GM10248 (cell line): ENCODE measurements around the gene HPS4.

Experiments used
- CTCF ChIA-PET: fragments of 300-600 bp; sonication (Branson Sonifier 250); formaldehyde crosslinking; extraction: SDS; loops from one replicate; lab custom pipeline; 2021; ENCODE audit warnings: antibody characterized with exemption; lab: Yijun Ruan, JAX
- POLR2A ChIA-PET: fragments of 350-650 bp; sonication (Branson Sonifier 250); formaldehyde crosslinking; extraction: SDS; loops from one replicate; lab custom pipeline; 2020; ENCODE audit warnings: antibody characterized with exemption; lab: Yijun Ruan, JAX
- DNase-seq: peaks from one replicate; pipeline ENCODE4 v3.0.0; 2012; ENCODE audit errors: extremely low spot score
- CTCF ChIP-seq: IDR thresholded peaks from 2 replicates; pipeline ENCODE4 v1.5.1; 2012; ENCODE audit warnings: mild to moderate bottlenecking, low read depth; ENCODE audit errors: extremely low read depth, missing control alignments, control extremely low read depth

Gene HPS4

GRCh38 chr22:26418620-26419019 is 65.0 kb downstream of the HPS4 start:
- POLR2A ChIA-PET: no interaction called here
- no peak for TF ChIP-seq CTCF
- CTCF ChIA-PET: interaction anchor here (2.2 kb wide), 1 partner anchor 8 kb away, joined by 7 read pairs; no protein-coding TSS in a partner anchor
- no peak for DNase-seq

GRCh38 chr22:26417406-26417805 is 66.2 kb downstream of the HPS4 start:
- ChIA-PET POLR2A (no interaction called here), CTCF (no interaction called here)
- TF ChIP-seq CTCF: no peak
- DNase-seq: no peak

GRCh38 chr22:26416670-26417276 is 66.8 kb downstream of the HPS4 start:
- no peak for TF ChIP-seq CTCF
- ChIA-PET POLR2A (no interaction called here), CTCF (interaction anchor here (1.0 to 1.2 kb wide), 2 partner anchors 12 to 19 kb away, joined by 3 to 4 read pairs; no protein-coding TSS in a partner anchor)
- no peak for DNase-seq

GRCh38 chr22:26416256-26416655 is 67.3 kb downstream of the HPS4 start:
- CTCF ChIA-PET: interaction anchor here (1.0 to 1.2 kb wide), 2 partner anchors 11 to 19 kb away, joined by 3 to 4 read pairs; no protein-coding TSS in a partner anchor

GRCh38 chr22:26414347-26414746 is 69.2 kb downstream of the HPS4 start:
- ChIA-PET POLR2A (no interaction called here), CTCF (interaction anchor here (1.2 kb wide), 1 partner anchor 9 kb away, joined by 3 read pairs; no protein-coding TSS in a partner anchor)
- DNase-seq: no peak
- TF ChIP-seq CTCF: no peak

More at GRCh38 chr22:26416256-26416655, 67.3 kb downstream of the HPS4 start:
- POLR2A ChIA-PET: no interaction called here
- no peak for TF ChIP-seq CTCF
- DNase-seq: no peak

GRCh38 chr22:26410386-26410785 is 73.2 kb downstream of the HPS4 start:
- POLR2A ChIA-PET: no interaction called here
- CTCF ChIA-PET: interaction anchor here (1.4 to 2.4 kb wide), 3 partner anchors 9 to 51 kb away, joined by 5 to 8 read pairs (median 7); no protein-coding TSS in a partner anchor
- TF ChIP-seq CTCF: no peak
- DNase-seq: no peak
